Keratinocyte (primary cell): ENCODE results near the gene TAMM41.

Source experiments
- CTCF ChIP-seq, 3 experiments: IDR thresholded peaks in 1 of 3; conservative IDR thresholded peaks in 1 of 3; optimal IDR thresholded peaks in 1 of 3; 2 replicates in 2 of 3; 3 replicates in 1 of 3; pipeline versions ENCODE3 to v1.5.1; 2011; ENCODE audit warnings: low read length in 3 of 3, mild to moderate bottlenecking in 3 of 3, moderate library complexity in 2 of 3, control low read depth in 1 of 3, inconsistent platforms in 1 of 3; ENCODE audit not compliant: insufficient read depth in 2 of 3; ENCODE audit errors: extremely low read depth in 1 of 3
- EZH2 ChIP-seq: IDR thresholded peaks from one replicate; pipeline ENCODE4 v1.6.1; 2012; ENCODE audit warnings: inconsistent platforms, mild to moderate bottlenecking, low read length, moderate library complexity

GRCh38 chr3:11844891-11845290 lies 1.8 kb downstream of the TAMM41 start:
- TF ChIP-seq CTCF (optimal IDR thresholded peaks at IDR 0.05 in 1 of 3, IDR thresholded peaks at IDR 0.05 in 1 of 3, conservative IDR thresholded peaks at IDR 0.05 in 1 of 3; ENCODE audit: extremely low read depth in 1 of 3, insufficient read depth in 2 of 3, low read length in 3 of 3) = no peak
- TF ChIP-seq EZH2 = no peak
